ENCODE data around the gene SMARCA2. TPM values are rescaled to one million over a fixed set of nuclear protein-coding genes. Genes with fewer than 3 reads are reported as not detected.
A peak's percentile ranks its signal among the peaks of the same experiment; 100 is the strongest.

Gene SMARCA2
- polyA plus RNA-seq (2013, experiment 1 of 2), result 24.3 TPM
- 23.4 TPM for polyA plus RNA-seq (2013, experiment 2 of 2)

- H4K8ac ChIP-seq (ENCODE audit: low read length), result peak within 1 kb of the TSS; percentile 72
These were observed at the start of gene SMARCA2 for GRCh38 chr9:2014696-2015580. SMARCA2 (plus strand) TSS chr9:2015347; CDS start chr9:2029023, 13,676 bp downstream.

GRCh38 chr9:1966725-1967366, 48.3 kb upstream of the SMARCA2 start:
- Histone ChIP-seq H3K4me2 (ENCODE audit: low read length, poor library complexity, severe bottlenecking) (no peak overlapping the region), H2AFZ (ENCODE audit: low read depth, low read length) (no peak overlapping the region), H3K23ac (ENCODE audit: low read length in 2 of 2) (no peak overlapping the region), H3K4me1 (ENCODE audit: control insufficient read depth, insufficient read depth, low read depth, low read length) (no peaks in the 10 kb centered on the region), H4K8ac (ENCODE audit: low read length) (no peak overlapping the region), H3K79me1 (replicated peaks; ENCODE audit: low read length, poor library complexity, severe bottlenecking) (no peaks in the 10 kb centered on the region), H3K4ac (ENCODE audit: low read depth in 1 of 2, low read length in 2 of 2) (no peak overlapping the region), H2BK120ac (ENCODE audit: low read depth, low read length) (no peak overlapping the region), H2BK15ac (ENCODE audit: low read depth, poor library complexity, severe bottlenecking) (no peak overlapping the region), H3K18ac (ENCODE audit: low read depth in 1 of 2, low read length in 2 of 2) (no peak overlapping the region), H3K4me3 (ENCODE audit: insufficient read depth in 1 of 2, low read depth in 1 of 2, low read length in 2 of 2) (no peak overlapping the region), H3K9ac (ENCODE audit: low read length) (no peak overlapping the region), H3K36me3 (ENCODE audit: control insufficient read depth in 1 of 2, insufficient read depth in 2 of 2, low read depth in 1 of 2, low read length in 2 of 2) (no peaks in the 10 kb centered on the region), H3K27me3 (ENCODE audit: control insufficient read depth in 1 of 2, insufficient read depth in 1 of 2, low read length in 2 of 2) (peaks cover 0 to 2% of the 10 kb centered on the region in 2 experiments), H2AK5ac (ENCODE audit: low read length, severe bottlenecking) (no peak overlapping the region), H4K91ac (ENCODE audit: low read length) (no peak overlapping the region), H3K27ac (ENCODE audit: low read length, poor library complexity, severe bottlenecking) (no peak overlapping the region), H2BK12ac (ENCODE audit: low read length in 2 of 2) (no peak overlapping the region), H2BK5ac (ENCODE audit: low read depth, low read length, poor library complexity, severe bottlenecking) (no peak overlapping the region), H3K9me3 (ENCODE audit: control insufficient read depth, low read length) (no peaks in the 10 kb centered on the region), H3K14ac (ENCODE audit: low read length in 2 of 2) (no peak overlapping the region)
- WGBS, result 74% methylated on average over 8 of the region's 9 CpGs
- no peak for DNase-seq

More at GRCh38 chr9:2014696-2015580, at the start of gene SMARCA2:
- Histone ChIP-seq H2BK12ac (ENCODE audit: low read length in 2 of 2) (peak within 1 kb of the TSS in 1 of 2 experiments; percentile 89), H4K91ac (ENCODE audit: low read length) (no peak within 1 kb of the TSS), H2BK15ac (ENCODE audit: low read depth, poor library complexity, severe bottlenecking) (peak within 1 kb of the TSS; percentile 0), H3K4ac (ENCODE audit: low read depth in 1 of 2, low read length in 2 of 2) (peak within 1 kb of the TSS in 1 of 2 experiments; percentile 54), H3K27me3 (ENCODE audit: control insufficient read depth in 1 of 2, insufficient read depth in 1 of 2, low read length in 2 of 2) (no peaks in the 10 kb centered on the region), H3K18ac (ENCODE audit: low read depth in 1 of 2, low read length in 2 of 2) (peak within 1 kb of the TSS; percentile 37 to 98), H3K79me1 (replicated peaks; ENCODE audit: low read length, poor library complexity, severe bottlenecking) (peaks cover 4% of the 10 kb centered on the region), H2BK5ac (ENCODE audit: low read depth, low read length, poor library complexity, severe bottlenecking) (no peak within 1 kb of the TSS), H3K4me1 (ENCODE audit: control insufficient read depth, insufficient read depth, low read depth, low read length) (no peaks in the 10 kb centered on the region), H3K4me3 (ENCODE audit: insufficient read depth in 1 of 2, low read depth in 1 of 2, low read length in 2 of 2) (peak within 1 kb of the TSS; percentile 96 to 98), H2AK5ac (ENCODE audit: low read length, severe bottlenecking) (no peak within 1 kb of the TSS), H3K14ac (ENCODE audit: low read length in 2 of 2) (peak within 1 kb of the TSS in 1 of 2 experiments; percentile 19), H3K36me3 (ENCODE audit: control insufficient read depth in 1 of 2, insufficient read depth in 2 of 2, low read depth in 1 of 2, low read length in 2 of 2) (no peaks in the 10 kb centered on the region), H3K9me3 (ENCODE audit: control insufficient read depth, low read length) (no peaks in the 10 kb centered on the region), H3K9ac (ENCODE audit: low read length) (peak within 1 kb of the TSS; percentile 95), H3K4me2 (ENCODE audit: low read length, poor library complexity, severe bottlenecking) (peak within 1 kb of the TSS; percentile 97), H3K27ac (ENCODE audit: low read length, poor library complexity, severe bottlenecking) (peak within 1 kb of the TSS; percentile 83), H2AFZ (ENCODE audit: low read depth, low read length) (peak within 1 kb of the TSS; percentile 92), H2BK120ac (ENCODE audit: low read depth, low read length) (peak within 1 kb of the TSS; percentile 1), H3K23ac (ENCODE audit: low read length in 2 of 2) (peak within 1 kb of the TSS in 1 of 2 experiments; percentile 89)
- DNase-seq, result peak; percentile 97
- under 1% methylated on average over 40 of the region's 71 CpGs for WGBS

- H2BK15ac ChIP-seq (ENCODE audit: low read depth, poor library complexity, severe bottlenecking), result no peak overlapping the region
- H3K9me3 ChIP-seq (ENCODE audit: control insufficient read depth, low read length), result no peaks in the 10 kb centered on the region
- no peak overlapping the region for H3K9ac ChIP-seq (ENCODE audit: low read length)
- no peak overlapping the region for H4K91ac ChIP-seq (ENCODE audit: low read length)
- no peak overlapping the region for H4K8ac ChIP-seq (ENCODE audit: low read length)
- no peak overlapping the region for H3K14ac ChIP-seq (ENCODE audit: low read length in 2 of 2)
- H3K27me3 ChIP-seq (ENCODE audit: control insufficient read depth in 1 of 2, insufficient read depth in 1 of 2, low read length in 2 of 2), result peaks cover 0 to 2% of the 10 kb centered on the region in 2 experiments
- no peak overlapping the region for H3K4ac ChIP-seq (ENCODE audit: low read depth in 1 of 2, low read length in 2 of 2)
- WGBS, result 68% methylated on average over 1 of the region's 1 CpG
- H2BK5ac ChIP-seq (ENCODE audit: low read depth, low read length, poor library complexity, severe bottlenecking), result no peak overlapping the region
- no peak for DNase-seq
- no peak overlapping the region for H3K4me2 ChIP-seq (ENCODE audit: low read length, poor library complexity, severe bottlenecking)
- no peak overlapping the region for H3K23ac ChIP-seq (ENCODE audit: low read length in 2 of 2)
- H3K4me1 ChIP-seq (ENCODE audit: control insufficient read depth, insufficient read depth, low read depth, low read length), result no peaks in the 10 kb centered on the region
- H3K4me3 ChIP-seq (ENCODE audit: insufficient read depth in 1 of 2, low read depth in 1 of 2, low read length in 2 of 2), result no peak overlapping the region
- no peak overlapping the region for H2BK120ac ChIP-seq (ENCODE audit: low read depth, low read length)
- H3K36me3 ChIP-seq (ENCODE audit: control insufficient read depth in 1 of 2, insufficient read depth in 2 of 2, low read depth in 1 of 2, low read length in 2 of 2), result no peaks in the 10 kb centered on the region
- H3K27ac ChIP-seq (ENCODE audit: low read length, poor library complexity, severe bottlenecking), result no peak overlapping the region
- H3K18ac ChIP-seq (ENCODE audit: low read depth in 1 of 2, low read length in 2 of 2), result no peak overlapping the region
- H3K79me1 ChIP-seq (replicated peaks; ENCODE audit: low read length, poor library complexity, severe bottlenecking), result no peaks in the 10 kb centered on the region
- no peak overlapping the region for H2AK5ac ChIP-seq (ENCODE audit: low read length, severe bottlenecking)
- H2AFZ ChIP-seq (ENCODE audit: low read depth, low read length), result no peak overlapping the region
- no peak overlapping the region for H2BK12ac ChIP-seq (ENCODE audit: low read length in 2 of 2)
These were observed 46.0 kb upstream of the SMARCA2 start for GRCh38 chr9:1969160-1969559.

GRCh38 chr9:1969898-1970297, 45.2 kb upstream of the SMARCA2 start:
- Histone ChIP-seq H3K4me2 (ENCODE audit: low read length, poor library complexity, severe bottlenecking) (no peak overlapping the region), H4K8ac (ENCODE audit: low read length) (no peak overlapping the region), H2BK15ac (ENCODE audit: low read depth, poor library complexity, severe bottlenecking) (no peak overlapping the region), H3K27ac (ENCODE audit: low read length, poor library complexity, severe bottlenecking) (no peak overlapping the region), H2BK12ac (ENCODE audit: low read length in 2 of 2) (no peak overlapping the region), H3K4me1 (ENCODE audit: control insufficient read depth, insufficient read depth, low read depth, low read length) (no peaks in the 10 kb centered on the region), H3K14ac (ENCODE audit: low read length in 2 of 2) (no peak overlapping the region), H3K27me3 (ENCODE audit: control insufficient read depth in 1 of 2, insufficient read depth in 1 of 2, low read length in 2 of 2) (peaks cover 0 to 2% of the 10 kb centered on the region in 2 experiments), H3K4ac (ENCODE audit: low read depth in 1 of 2, low read length in 2 of 2) (no peak overlapping the region), H2AFZ (ENCODE audit: low read depth, low read length) (no peak overlapping the region), H3K9ac (ENCODE audit: low read length) (no peak overlapping the region), H3K18ac (ENCODE audit: low read depth in 1 of 2, low read length in 2 of 2) (no peak overlapping the region), H2BK5ac (ENCODE audit: low read depth, low read length, poor library complexity, severe bottlenecking) (no peak overlapping the region), H3K4me3 (ENCODE audit: insufficient read depth in 1 of 2, low read depth in 1 of 2, low read length in 2 of 2) (no peak overlapping the region), H3K9me3 (ENCODE audit: control insufficient read depth, low read length) (no peaks in the 10 kb centered on the region), H3K36me3 (ENCODE audit: control insufficient read depth in 1 of 2, insufficient read depth in 2 of 2, low read depth in 1 of 2, low read length in 2 of 2) (no peaks in the 10 kb centered on the region), H4K91ac (ENCODE audit: low read length) (no peak overlapping the region), H3K23ac (ENCODE audit: low read length in 2 of 2) (no peak overlapping the region), H3K79me1 (replicated peaks; ENCODE audit: low read length, poor library complexity, severe bottlenecking) (no peaks in the 10 kb centered on the region), H2AK5ac (ENCODE audit: low read length, severe bottlenecking) (no peak overlapping the region), H2BK120ac (ENCODE audit: low read depth, low read length) (no peak overlapping the region)
- no peak for DNase-seq
- 58% methylated on average over 1 of the region's 1 CpG for WGBS
